ENCODE data around the gene KRT15. TPM values are rescaled to one million over a fixed set of nuclear protein-coding genes. Genes with fewer than 3 reads are reported as not detected.

The KRT15 gene
- total and polyA plus RNA-seq, 9 of the 15 experiments (the other 6 are each of a cell fraction or from before 2014, with no cell fraction given) = 0.28 to 4.4 (median 0.56) TPM

GRCh38 chr17:41547921-41548843 lies 29.5 kb upstream of the KRT15 start (continued):
- peak; percentile 91 for TF ChIP-seq ADNP (tag; IDR thresholded peaks at IDR 0.05)
- peak; percentile 91; the same call in 1 of the 2 replicates for TF ChIP-seq CBX1 (IDR thresholded peaks at IDR 0.05; ENCODE audit: low read depth)
- no peak for TF ChIP-seq ILK (tag; IDR thresholded peaks at IDR 0.05; ENCODE audit: borderline replicate concordance, low read depth)
- no peak for TF ChIP-seq ZNF431 (CRISPR knock-in tag; IDR thresholded peaks at IDR 0.05)
- TF ChIP-seq ZNF263 (CRISPR knock-in tag; IDR thresholded peaks at IDR 0.05; ENCODE audit: borderline replicate concordance) = no peak
- TF ChIP-seq CBX5 (IDR thresholded peaks at IDR 0.05; ENCODE audit: borderline replicate concordance, low read depth) = no peak
- TF ChIP-seq SMAD2 (IDR thresholded peaks at IDR 0.05; ENCODE audit: low read depth, low read length) = no peak
- no peak for TF ChIP-seq HCFC1 (IDR thresholded peaks at IDR 0.05; ENCODE audit: low read depth, low read length)
- TF ChIP-seq ZNF239 (CRISPR knock-in tag; IDR thresholded peaks at IDR 0.05) = no peak
- no peak for TF ChIP-seq ZHX1 (conservative IDR thresholded peaks at IDR 0.05; ENCODE audit: low read length)
- TF ChIP-seq ARID4B (CRISPR knock-in tag; IDR thresholded peaks at IDR 0.05) = no peak
- TF ChIP-seq BCOR (IDR thresholded peaks at IDR 0.05) = peak; percentile 97
- TF ChIP-seq KDM1A (IDR thresholded peaks at IDR 0.05) = peak; percentile 88 to 92
- peak; percentile 33 for TF ChIP-seq FOS (IDR thresholded peaks at IDR 0.05; ENCODE audit: extremely low read depth, insufficient read length)
- TF ChIP-seq CREB5 (CRISPR knock-in tag; IDR thresholded peaks at IDR 0.05) = no peak
- 0 out of 2 replicates have a peak, but pooled peaks have one; percentile 2 for TF ChIP-seq CBFA2T3 (IDR thresholded peaks at IDR 0.05)
- peak; percentile 77; the same call in 1 of the 2 replicates for TF ChIP-seq JUN (IDR thresholded peaks at IDR 0.05; ENCODE audit: borderline replicate concordance, low read depth, low read length)
- TF ChIP-seq JUN (CRISPR knock-in tag; IDR thresholded peaks at IDR 0.05; ENCODE audit: borderline replicate concordance) = no peak
